Heart right ventricle (tissue), 16 donors: ENCODE measurements around the gene COPZ1. TPM values are rescaled to one million over a fixed set of nuclear protein-coding genes. Genes with fewer than 3 reads are reported as not detected.

Experiments
- ATAC-seq, 8 donors: fragments of 200-7000 bp; cut with Tn5 transposase; one replicate each; pipeline ENCODE4 v1.9.1; 2020; ENCODE audit warnings: mild to moderate bottlenecking in 8 of 8, moderate library complexity in 8 of 8, moderate number of reproducible peaks in 1 of 8
- DNase-seq, 2 donors: peaks; one replicate each; pipeline ENCODE4 v3.0.0-alpha.2; 2020
- H3K27ac ChIP-seq, 10 donors: fragments of 200-600 bp; sonication (generic) in 2 of 10; one replicate each; pipeline versions ENCODE4 v1.5.0 to v1.8.0; 2020 to 2022; ENCODE audit warnings: mild to moderate bottlenecking in 3 of 10
- H3K27me3 ChIP-seq, 7 donors: fragments of 200-600 bp; one replicate each; pipeline ENCODE4 v1.8.0; 2021 to 2022; ENCODE audit warnings: mild to moderate bottlenecking in 2 of 7
- H3K36me3 ChIP-seq, 9 donors: fragments of 200-600 bp; sonication (generic) in 1 of 9; one replicate each; pipeline versions ENCODE4 v1.5.0 to v1.8.0; 2020 to 2022; ENCODE audit warnings: mild to moderate bottlenecking in 2 of 9
- H3K4me1 ChIP-seq, 9 donors: fragments of 200-600 bp; sonication (generic) in 1 of 9; one replicate each; pipeline versions ENCODE4 v1.5.0 to v1.8.0; 2020 to 2022; ENCODE audit warnings: mild to moderate bottlenecking in 4 of 9
- H3K4me3 ChIP-seq, 10 donors: fragments of 200-600 bp; sonication (generic) in 2 of 10; one replicate each; pipeline versions ENCODE4 v1.5.0 to v1.8.0; 2020 to 2022; ENCODE audit warnings: mild to moderate bottlenecking in 7 of 10, moderate library complexity in 2 of 10
- H3K9me3 ChIP-seq, 11 donors: fragments of 200-600 bp in 10 of 11; sonication (generic) in 2 of 11; one replicate each; pipeline versions ENCODE4 v1.5.0 to v1.8.0; 2013 to 2022; ENCODE audit warnings: mild to moderate bottlenecking in 2 of 11, control low read depth in 1 of 11, moderate library complexity in 1 of 11
- WGBS, 2 donors: extraction: QIAGEN DNeasy Blood & Tissue Kit; methylation state at CpG; one replicate each; pipeline ENCODE4 v1.1.7; 2013; ENCODE audit warnings: inconsistent platforms in 1 of 2; 5-methylcytosine and 5-hydroxymethylcytosine counted together
- intact Hi-C, 10 donors: fragments of 100-400 bp; cut with DNase I; formaldehyde crosslinking; loops; one replicate each; pipeline versions ENCODE4 v1.11.1 to v1.14.2; 2022
- polyA plus RNA-seq, 2 donors: library from polyadenylated mRNA; stranded (reverse); fragments of 200-250 nt; gene quantifications; one replicate each; pipeline ENCODE4 v1.2.3, GENCODE V29; 2013
- total RNA-seq, 10 donors: library from RNA; stranded (reverse); fragmentation: NEBNext Ultra II Directional in 3 of 10; extraction: Animal tissue kit (Norgen Biotek cat#: 25700) in 3 of 10; gene quantifications; one replicate each; pipeline versions ENCODE4 v1.2.1 to v1.2.4, GENCODE V29; 2021 to 2023
- TF ChIP-seq, protein P1 (sequence below), 9 donors: fragments of 200-600 bp; sonication (generic) in 2 of 9; IDR thresholded peaks; one replicate each; pipeline versions ENCODE4 v1.5.0 to v1.8.0; 2021 to 2022; ENCODE audit warnings: antibody characterized with exemption in 9 of 9, mild to moderate bottlenecking in 5 of 9, moderate library complexity in 1 of 9
- donor health status: Arrhythmogenic right ventricular cardiomyopathy.
- donor health status: ischemic (EF 13 %, LVEDD 7.1; RV severe dilation, severe dysfunction).
- donor health status: healthy with polysubstance abuse.
- donor health status: DM: no; HTN: yes; CAD: no.
- donor health status: DM: no; HTN: no; CAD: no.
- donor health status: ischemic (EF 25% LVEDD 6.9; RV normal size, moderate dysfunction).
- donor health status: ischemic (EF 25% LVEDD 5.7; RV mildly dilated, moderate dysfunction).
- donor health status: healthy.
- donor health status: DM: yes; HTN: yes; CAD: no.
- donor health status: Ischemic cardiomyopathy.
- donor health status: ischemic (EF 35%, LVEDD 5.7; RV mildly dilated, moderate dysfunction).
- donor health status: nonischemic (EF 11% LVEDD 7.7; RV severe dilation, severe dysfunction).
- donor health status: DM: yes; HTN: yes; CAD: no.
- donor health status: PGD.
- donor health status: ischemic (EF 29% LVEDD 5.4; RV normal size, mild dysfunction).
- donor health status: nonischemic (EF 23%, LVEDD 6.1; RV moderate dilation, normal function).

Gene COPZ1
- total and polyA plus RNA-seq, 12 donors = 64.0 to 152 (median 131) TPM

DNA sequence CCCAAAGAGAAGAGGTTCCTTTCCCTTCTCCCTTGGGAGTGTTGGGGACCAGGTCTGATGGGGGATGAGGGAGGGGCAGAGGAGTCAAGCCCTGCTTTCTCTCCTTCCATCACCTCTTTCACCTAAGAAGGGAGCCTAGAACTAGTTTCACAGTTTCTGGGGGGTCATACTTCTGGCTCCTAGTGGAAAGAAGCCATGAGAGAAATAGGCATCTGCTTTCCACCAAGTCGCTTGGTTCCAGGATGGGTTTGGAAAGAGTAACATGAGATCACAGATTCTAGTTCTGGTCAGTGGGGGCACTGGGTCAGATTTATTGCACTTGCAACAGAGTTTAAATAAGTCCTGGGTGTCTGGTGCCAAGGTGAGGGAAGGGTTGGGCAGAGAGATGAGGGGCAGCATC is 70.1 kb downstream of the COPZ1 start:
- no peak overlapping the region for H3K4me3 ChIP-seq
- intact Hi-C loops = no loop called here

DNA sequence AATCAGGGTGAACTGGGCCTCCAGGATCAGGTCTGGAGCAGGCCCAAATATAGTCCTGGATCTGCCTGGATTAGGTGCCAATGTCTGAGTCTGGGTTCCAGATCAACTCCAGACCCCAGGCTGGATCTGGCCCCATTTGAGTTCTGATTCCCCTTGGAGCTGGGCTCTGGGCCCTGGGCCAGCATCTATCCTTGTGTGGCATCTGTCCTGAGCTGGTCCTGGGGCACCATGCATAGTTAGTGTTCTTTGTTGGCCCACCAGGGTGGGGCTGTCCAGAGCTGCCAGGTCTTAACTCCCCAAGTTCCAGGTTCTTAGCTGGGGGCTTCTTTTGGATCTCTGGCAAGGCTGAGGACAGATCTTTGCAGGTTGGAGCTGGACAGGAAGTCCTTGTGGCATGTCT is 70.6 kb downstream of the COPZ1 start:
- ATAC-seq (no peak), DNase-seq (no peak)
- Histone ChIP-seq H3K27me3 (no peaks in the 10 kb centered on the region), H3K4me1 (peaks cover 0 to 37% (median 7%) of the 10 kb centered on the region in 9 donors), H3K27ac (no peak overlapping the region), H3K4me3 (no peak overlapping the region), H3K36me3 (peaks cover 0 to 86% (median 35%) of the 10 kb centered on the region in 9 donors), H3K9me3 (no peaks in the 10 kb centered on the region)
- intact Hi-C loops = no loop called here
- TF ChIP-seq, protein P1, sequence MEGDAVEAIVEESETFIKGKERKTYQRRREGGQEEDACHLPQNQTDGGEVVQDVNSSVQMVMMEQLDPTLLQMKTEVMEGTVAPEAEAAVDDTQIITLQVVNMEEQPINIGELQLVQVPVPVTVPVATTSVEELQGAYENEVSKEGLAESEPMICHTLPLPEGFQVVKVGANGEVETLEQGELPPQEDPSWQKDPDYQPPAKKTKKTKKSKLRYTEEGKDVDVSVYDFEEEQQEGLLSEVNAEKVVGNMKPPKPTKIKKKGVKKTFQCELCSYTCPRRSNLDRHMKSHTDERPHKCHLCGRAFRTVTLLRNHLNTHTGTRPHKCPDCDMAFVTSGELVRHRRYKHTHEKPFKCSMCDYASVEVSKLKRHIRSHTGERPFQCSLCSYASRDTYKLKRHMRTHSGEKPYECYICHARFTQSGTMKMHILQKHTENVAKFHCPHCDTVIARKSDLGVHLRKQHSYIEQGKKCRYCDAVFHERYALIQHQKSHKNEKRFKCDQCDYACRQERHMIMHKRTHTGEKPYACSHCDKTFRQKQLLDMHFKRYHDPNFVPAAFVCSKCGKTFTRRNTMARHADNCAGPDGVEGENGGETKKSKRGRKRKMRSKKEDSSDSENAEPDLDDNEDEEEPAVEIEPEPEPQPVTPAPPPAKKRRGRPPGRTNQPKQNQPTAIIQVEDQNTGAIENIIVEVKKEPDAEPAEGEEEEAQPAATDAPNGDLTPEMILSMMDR (IDR thresholded peaks at IDR 0.05) = no peak

More for the DNA sequence above, 70.1 kb downstream of the COPZ1 start:
- H3K4me1 ChIP-seq = peaks cover 0 to 37% (median 7%) of the 10 kb centered on the region in 9 donors
- peaks cover 0 to 80% (median 30%) of the 10 kb centered on the region in 9 donors for H3K36me3 ChIP-seq
- no peak for DNase-seq
- no peak overlapping the region for H3K27ac ChIP-seq
- no peaks in the 10 kb centered on the region for H3K9me3 ChIP-seq
- TF ChIP-seq, protein P1 (IDR thresholded peaks at IDR 0.05) = no peak
- H3K27me3 ChIP-seq = no peaks in the 10 kb centered on the region
- no peak for ATAC-seq
- WGBS, 2 donors = 91 to 94% methylated on average over 1 of the region's 1 CpG

DNA sequence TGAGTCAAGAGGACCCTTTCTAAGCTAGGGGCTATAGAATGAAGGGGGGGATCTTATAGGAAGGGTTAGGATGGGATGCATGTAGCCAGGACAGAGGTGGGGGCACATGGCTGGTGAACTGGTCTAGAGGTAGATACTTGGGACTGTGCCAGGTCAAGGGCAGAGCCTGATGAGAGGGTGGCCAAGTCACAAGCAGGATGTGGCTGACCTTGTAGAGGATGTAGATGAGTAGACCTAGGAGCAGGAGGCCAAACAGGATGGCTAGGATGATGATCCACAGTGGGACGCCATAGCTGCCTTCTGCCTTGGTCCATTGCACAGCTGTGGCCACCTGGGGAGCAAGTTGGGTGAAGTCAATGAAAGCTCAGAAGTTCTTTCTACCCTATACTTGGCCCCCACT is 72.2 kb downstream of the COPZ1 start:
- intact Hi-C loops = no loop called here
- Histone ChIP-seq H3K36me3 (peaks cover 0 to 98% (median 50%) of the 10 kb centered on the region in 9 donors), H3K4me1 (peaks cover 0 to 22% (median 7%) of the 10 kb centered on the region in 9 donors), H3K27me3 (no peaks in the 10 kb centered on the region), H3K9me3 (no peaks in the 10 kb centered on the region), H3K27ac (no peak overlapping the region), H3K4me3 (no peak overlapping the region)
- 87 to 90% methylated on average over 1 of the region's 1 CpG for WGBS, 2 donors
- ATAC-seq = no peak
- TF ChIP-seq, protein P1 (IDR thresholded peaks at IDR 0.05) = no peak
- DNase-seq = no peak

DNA sequence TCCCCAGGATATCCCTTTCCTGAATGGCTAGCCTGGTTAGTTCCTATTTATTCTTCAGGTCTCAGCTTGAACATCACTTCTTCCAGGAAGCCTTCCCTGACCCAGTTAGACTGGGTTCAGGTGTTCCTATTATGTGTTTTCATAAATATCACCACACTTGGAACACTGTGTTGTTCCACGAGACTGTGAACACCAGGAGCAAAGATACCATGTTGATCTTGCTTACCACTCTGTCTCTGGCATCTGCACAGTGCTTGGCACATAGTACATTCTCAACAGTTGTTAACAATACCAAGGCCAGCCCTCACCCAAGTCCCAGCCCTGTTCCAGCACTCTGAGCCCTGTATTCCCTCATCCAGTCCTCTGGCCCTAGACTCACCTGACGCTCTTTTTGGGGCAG is 73.3 kb downstream of the COPZ1 start:
- peaks cover 0 to 98% (median 59%) of the 10 kb centered on the region in 9 donors for H3K36me3 ChIP-seq

More for the DNA sequence above, 73.3 kb downstream of the COPZ1 start:
- DNase-seq = no peak
- intact Hi-C loops = loop anchor here in 1 of 10 donors (1.0 to 2.0 kb wide), 2 partner anchors 39 to 44 kb away; no protein-coding TSS in a partner anchor
- Histone ChIP-seq H3K27ac (no peak overlapping the region), H3K9me3 (no peaks in the 10 kb centered on the region), H3K4me3 (no peak overlapping the region), H3K27me3 (no peaks in the 10 kb centered on the region), H3K4me1 (peaks cover 0 to 13% (median 7%) of the 10 kb centered on the region in 9 donors)
- WGBS, 2 donors = 96 to 99% methylated on average over 2 of the region's 2 CpGs
- no peak for ATAC-seq
- TF ChIP-seq, protein P1 (IDR thresholded peaks at IDR 0.05) = no peak
